ENCODE results near the gene RTN4RL1.
A peak's percentile ranks its signal among the peaks of the same experiment; 100 is the strongest.

The RTN4RL1 gene

GRCh38 chr17:2043785-2044184, 18.7 kb upstream of the RTN4RL1 start:
- no peak for DNase-seq

GRCh38 chr17:2042933-2043332, 17.8 kb upstream of the RTN4RL1 start:
- DNase-seq, result no peak

GRCh38 chr17:2042390-2042847, 17.3 kb upstream of the RTN4RL1 start:
- DNase-seq, result no peak

- DNase-seq, result peak; percentile 97
These were observed 16.6 kb upstream of the RTN4RL1 start, which contains the start of gene OVCA2 for GRCh38 chr17:2041561-2042389. TSS of gene OVCA2 (plus strand) at chr17:2042022. CDS start at chr17:2042048, 26 bp downstream.

GRCh38 chr17:2040942-2041560, 15.9 kb upstream of the RTN4RL1 start:
- no peak for DNase-seq

- DNase-seq, result no peak
These were observed 15.2 kb upstream of the RTN4RL1 start for GRCh38 chr17:2040219-2040827.

GRCh38 chr17:2037155-2037554, 12.0 kb upstream of the RTN4RL1 start:
- no peak for DNase-seq

GRCh38 chr17:2035541-2036488, 10.7 kb upstream of the RTN4RL1 start:
- no peak for DNase-seq

- DNase-seq, result no peak
These were observed 9.8 kb upstream of the RTN4RL1 start for GRCh38 chr17:2034806-2035540.

- no peak for DNase-seq
These were observed 9.0 kb upstream of the RTN4RL1 start for GRCh38 chr17:2034157-2034556.

GRCh38 chr17:2033153-2033552, 8.0 kb upstream of the RTN4RL1 start:
- DNase-seq, result no peak

GRCh38 chr17:2030779-2031163, 5.6 kb upstream of the RTN4RL1 start:
- no peak for DNase-seq

GRCh38 chr17:2029911-2030778, 5.0 kb upstream of the RTN4RL1 start, which contains the start of gene DPH1:
TSS of gene DPH1 (plus strand) at chr17:2030153. CDS start at chr17:2030170, 17 bp downstream.
- DNase-seq, result peak; percentile 82

- DNase-seq, result no peak
These were observed 3.6 kb upstream of the RTN4RL1 start for GRCh38 chr17:2028737-2029136.

GRCh38 chr17:2028234-2028614, 3.1 kb upstream of the RTN4RL1 start:
- no peak for DNase-seq

- no peak for DNase-seq
These were observed 2.5 kb upstream of the RTN4RL1 start for GRCh38 chr17:2027528-2028233.

- DNase-seq, result no peak
These were observed 632 bp upstream of the RTN4RL1 start for GRCh38 chr17:2025622-2026309.

- DNase-seq, result no peak
These were observed 438 bp downstream of the RTN4RL1 start for GRCh38 chr17:2024572-2025219.
